DMS153 (cell line): ENCODE results near the gene PTRH1.
A peak's percentile ranks its signal among the peaks of the same experiment; 100 is the strongest.
"Not testable (repeated sequence)": the region's sequence is repeated elsewhere in the genome, so short reads cannot be mapped to it uniquely, and the experiment has no call there.

ENCODE experiments used
- DNase-seq: peaks from one replicate; lab custom pipeline; 2025; lab: John Stamatoyannopoulos, UW

PTRH1 gene, protein sequence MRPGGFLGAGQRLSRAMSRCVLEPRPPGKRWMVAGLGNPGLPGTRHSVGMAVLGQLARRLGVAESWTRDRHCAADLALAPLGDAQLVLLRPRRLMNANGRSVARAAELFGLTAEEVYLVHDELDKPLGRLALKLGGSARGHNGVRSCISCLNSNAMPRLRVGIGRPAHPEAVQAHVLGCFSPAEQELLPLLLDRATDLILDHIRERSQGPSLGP

DNA sequence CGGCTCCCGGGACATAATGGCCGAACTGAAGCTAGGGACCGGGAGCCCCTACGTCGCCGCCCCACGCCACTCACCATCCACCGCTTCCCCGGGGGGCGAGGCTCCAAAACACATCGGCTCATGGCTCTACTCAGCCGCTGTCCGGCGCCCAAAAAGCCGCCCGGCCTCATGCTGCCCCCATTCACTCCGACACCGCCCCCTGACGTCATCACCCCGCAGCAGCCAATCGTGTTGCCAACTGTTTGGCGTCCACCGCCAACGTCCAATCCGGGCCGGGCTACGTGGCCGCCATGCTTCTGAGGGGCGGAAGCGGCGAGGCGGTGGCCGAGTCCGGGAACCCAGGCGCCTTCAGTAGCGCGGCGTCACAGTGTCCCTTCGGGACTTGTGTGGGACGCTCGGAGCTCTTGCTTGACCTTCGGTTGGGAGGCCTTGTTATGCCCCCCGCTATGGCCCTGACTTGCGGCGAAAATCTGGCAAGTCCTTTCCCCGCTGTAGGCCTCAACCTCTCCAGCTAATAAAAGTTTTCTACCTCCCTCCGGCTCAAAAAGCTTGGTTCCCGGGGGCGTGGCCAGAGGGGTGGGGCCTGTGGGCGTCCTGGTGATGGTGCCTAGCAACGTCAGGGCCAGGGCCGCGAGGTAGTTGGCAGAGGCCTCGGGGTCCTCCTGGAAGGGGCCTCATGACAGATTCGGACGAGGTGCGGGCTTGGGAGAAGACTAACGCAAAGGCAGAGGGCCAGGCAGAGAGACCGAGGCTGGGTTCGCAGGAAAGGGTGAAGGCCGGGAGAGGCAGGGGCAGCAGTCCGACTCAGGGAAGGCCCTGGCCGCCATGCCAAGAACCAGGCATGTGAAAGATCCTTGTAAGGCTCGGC lies at the start of gene PTRH1, which contains the start of gene TTC16:
TSS of gene PTRH1 (minus strand) at position 194 of the 868 bp plus-strand sequence. CDS start at position 170, 24 bp downstream.
TSS of gene TTC16 (plus strand) at position 610 of the 868 bp plus-strand sequence. CDS start at position 677, 67 bp downstream.
- DNase-seq: peak; percentile 86

DNA sequence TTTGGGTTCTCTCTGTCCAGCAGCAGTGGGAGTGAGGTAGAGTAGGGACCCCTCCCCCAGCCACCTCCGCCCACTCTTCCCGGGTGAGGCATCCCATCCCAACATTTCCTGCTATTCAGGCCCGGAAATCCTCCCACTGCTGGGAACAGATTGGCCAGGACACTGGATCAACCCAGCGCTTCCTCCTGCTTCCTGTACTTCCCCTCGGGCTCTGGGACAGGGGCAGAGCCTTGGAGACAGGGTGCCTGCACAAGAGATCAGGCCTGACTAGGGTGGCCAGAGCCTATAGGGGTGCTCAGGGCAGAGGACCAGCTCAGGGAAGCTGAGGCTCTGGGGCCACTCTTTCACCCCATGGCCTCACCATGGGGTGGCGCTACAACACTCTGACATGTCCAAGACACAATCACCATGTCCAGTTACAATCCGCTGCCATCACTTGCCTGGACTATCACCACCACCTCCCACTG lies 48.5 kb upstream of the PTRH1 start:
- DNase-seq: no peak

DNA sequence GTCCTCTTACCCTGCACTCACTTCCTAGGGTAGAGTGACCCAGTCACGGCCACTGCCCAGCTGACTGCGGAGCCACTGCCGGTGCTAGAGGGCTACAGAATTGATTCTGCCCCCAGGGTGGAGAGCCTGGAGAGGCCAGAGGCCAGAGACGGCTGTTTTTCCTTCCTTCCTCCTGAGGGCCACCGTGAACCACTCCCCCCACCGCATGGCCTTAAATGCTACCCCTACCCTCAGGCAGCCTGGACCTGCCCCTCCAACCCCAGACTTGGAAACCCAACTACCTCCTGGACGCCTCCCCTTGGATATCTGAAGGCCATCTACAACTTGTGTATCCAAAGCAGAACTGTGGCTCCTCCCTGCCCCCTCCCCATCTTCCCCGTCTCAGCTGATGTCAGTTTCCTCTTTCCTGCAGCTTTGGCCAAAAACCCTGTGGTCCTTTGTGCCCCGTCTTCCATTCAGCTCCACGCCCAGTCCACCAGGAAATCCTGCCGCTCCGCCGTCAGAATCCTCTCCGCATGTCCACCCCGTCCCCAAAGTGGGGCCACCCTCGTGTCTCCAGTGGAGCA lies 46.7 kb upstream of the PTRH1 start:
- no peak for DNase-seq

DNA sequence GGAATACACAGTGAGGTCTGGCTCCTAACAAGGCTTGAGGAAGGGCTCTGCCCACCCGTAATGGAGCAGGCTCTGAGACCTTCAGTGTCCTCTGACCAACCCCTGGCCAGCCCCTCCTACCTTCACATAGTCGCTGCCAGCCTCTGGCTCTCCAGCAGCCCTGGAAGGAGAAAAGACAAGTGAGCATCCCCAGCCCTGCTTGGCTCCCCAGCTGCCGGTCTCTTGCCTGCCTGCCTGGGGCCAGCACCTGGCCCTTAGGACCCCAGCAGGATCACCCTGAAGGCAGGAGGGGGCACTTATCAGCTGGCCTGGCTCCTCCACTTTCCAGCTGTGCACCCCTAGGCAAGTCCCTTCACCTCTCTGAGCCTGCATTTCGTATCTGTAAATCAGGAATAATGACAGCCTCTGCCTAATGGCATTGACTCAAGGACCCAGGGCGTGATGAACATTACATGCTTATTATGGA lies 46.1 kb upstream of the PTRH1 start:
- no peak for DNase-seq

DNA sequence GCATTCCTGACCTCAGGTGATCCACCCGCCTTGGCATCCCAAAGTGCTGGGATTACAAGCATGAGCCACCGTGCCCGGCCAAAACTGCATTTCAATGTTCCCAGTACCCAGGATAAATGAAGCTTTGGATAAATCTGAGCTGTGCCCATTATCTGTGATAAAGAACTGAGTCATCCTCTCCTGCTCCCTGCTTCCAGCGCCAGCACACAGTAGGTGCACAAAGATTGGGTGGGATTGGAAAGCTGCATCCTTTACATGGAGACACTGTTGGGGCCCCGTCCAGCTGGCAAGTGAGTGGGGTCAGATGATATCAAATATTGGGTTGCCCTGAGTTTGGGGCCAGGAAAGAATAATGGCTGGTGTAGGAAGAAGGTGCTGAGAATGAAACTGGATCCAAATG lies 45.6 kb upstream of the PTRH1 start:
- no peak for DNase-seq

DNA sequence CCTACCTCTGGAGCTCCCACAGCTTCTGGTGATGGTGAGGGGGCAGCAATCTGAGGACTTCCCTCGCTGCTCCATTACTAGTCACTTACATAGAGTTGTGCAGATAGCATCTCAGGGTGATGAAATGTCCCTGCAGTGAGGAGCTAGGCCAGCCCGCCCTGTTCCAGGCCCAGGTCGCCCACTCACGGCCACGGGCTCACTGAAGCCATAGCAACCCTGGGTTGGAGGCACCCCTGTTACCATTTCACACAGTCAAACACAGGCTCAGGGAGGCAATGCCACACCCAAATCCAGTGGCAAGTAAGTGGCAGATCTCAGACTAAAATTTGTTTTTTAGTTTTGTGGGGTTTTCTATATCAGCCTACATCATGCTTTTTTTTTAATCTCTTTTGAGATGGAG lies 43.4 kb upstream of the PTRH1 start:
- DNase-seq: no peak

DNA sequence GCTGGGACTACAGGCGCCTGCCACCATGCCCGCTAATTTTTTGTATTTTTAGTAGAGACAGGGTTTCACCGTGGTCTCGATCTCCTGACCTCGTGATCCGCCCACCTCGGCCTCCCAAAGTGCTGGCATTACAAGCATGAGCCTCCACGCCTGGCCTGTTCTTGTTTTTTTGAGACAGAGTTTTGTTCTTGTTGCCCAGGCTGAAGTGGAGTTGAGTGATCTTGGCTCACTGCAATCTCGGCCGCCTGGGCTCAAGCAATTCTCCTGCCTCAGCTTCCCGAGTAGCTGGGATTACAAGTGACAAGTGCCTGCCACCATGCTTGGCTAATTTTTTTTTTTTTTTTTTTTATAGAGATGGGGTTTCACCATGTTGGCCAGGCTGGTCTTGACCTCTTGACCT lies 41.3 kb upstream of the PTRH1 start:
- DNase-seq: not testable (repeated sequence)

DNA sequence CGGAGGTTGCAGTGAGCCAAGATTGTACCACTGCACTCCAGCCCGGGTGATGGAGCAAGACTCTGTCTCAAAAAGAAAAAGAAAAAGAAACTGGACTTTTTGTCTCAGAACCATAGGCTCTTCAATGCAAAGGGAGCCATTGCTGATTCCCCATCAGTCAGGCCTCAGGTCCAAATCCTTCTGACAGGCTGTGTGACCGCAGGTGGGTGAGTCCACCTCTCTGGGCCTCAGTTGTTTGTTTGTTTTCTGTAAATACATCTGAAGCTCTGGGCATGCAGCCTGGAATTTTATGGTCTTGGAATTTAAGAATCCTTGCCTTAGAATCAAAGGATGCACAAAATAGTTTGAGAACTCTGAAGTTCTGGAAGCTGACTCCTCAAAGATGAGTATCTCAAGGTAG lies 40.8 kb upstream of the PTRH1 start:
- DNase-seq: no peak

DNA sequence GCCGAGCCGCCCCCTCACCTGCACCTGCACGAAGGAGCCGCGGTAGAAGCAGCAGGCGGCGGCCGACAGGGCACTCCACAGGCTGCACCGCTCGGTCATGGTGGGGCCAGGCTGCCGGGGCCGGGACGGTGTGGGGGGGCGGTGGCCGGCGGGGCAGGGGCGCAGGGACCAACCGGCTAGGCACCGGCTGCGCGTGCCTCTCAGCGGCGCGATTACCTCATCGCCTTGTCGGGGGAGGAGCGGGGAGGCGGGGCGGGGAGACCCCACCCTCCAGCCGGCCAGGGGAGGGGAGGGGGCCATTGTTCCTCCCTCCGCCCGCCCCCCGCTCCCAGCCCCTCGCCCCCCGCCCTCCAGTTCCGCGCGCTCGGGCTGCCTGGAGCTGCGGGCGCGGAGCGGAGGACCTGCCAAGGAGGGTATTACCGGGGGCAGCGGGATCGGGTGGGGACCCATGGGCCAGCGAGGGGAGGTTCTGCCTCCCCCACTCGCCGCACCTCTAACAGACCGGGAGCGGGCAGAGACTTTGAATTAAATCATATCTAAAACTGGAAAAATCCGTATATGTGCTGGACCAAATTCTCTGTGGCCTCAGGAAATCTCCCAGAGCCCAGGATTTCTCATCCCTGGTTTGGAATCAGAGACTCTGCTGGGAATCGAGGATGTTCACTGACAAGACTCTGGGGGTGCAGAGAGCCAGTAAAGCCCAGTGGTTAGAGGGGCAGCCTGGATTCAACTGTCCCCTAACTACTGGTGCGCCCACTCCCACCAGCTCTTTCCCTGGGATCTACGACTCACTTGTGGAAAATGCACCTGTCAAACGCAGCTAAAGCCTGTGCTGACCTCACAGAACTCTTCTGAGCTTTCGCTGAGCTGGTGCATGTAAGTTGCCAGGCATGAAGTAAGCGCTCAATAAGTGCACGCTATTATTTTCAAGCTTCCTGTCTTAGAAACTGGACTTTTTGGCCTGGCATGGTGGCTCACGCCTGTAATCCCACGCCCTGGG lies 39.9 kb upstream of the PTRH1 start:
- no peak for DNase-seq

DNA sequence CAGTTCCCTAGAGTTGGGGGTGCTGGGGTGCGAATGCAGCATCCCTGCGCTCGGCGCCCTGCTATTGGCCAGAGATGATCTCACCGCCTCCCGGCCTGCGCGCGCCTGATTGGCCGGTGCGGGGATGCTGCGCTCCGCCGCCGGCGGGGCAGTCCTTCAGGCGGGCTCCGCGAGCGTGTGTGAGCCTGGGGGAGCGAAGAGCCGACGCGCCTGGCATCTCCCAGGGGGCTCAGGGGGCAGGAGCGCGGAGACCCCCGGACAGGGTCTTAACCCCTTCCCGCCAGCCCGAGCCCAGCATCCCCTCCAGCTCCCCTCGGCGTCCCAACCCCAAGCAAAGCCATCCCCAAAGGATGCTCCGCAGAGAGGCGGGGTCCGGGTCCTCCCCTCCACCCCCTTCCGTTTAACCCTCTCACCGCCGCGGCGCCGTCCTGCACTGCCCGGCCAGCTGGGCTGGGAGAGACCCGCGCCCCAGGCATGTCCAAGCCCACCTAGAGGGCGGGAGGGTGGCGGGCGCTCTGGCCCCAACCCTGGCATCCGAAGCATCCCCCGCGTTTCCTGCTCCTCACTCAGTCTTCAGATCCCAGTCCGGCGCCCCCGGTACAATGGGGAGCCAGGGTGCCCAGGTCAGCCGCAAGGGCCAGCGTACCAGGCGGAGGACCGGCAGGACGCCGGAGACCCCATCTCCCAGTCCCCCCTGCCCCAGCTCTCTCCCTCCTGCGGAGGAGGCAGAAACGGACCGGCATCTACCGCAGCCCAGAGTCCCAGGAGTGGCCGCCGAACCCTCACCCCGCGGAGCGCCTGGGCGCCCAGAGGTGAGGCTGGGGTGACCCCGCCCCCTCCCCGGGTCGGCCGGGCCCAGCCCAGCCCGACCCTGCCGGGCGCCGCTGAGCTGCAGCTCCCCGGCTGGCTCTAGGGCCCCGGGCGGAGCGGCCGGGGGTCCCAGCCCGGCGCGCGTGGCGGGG lies 38.9 kb upstream of the PTRH1 start:
- DNase-seq: no peak

DNA sequence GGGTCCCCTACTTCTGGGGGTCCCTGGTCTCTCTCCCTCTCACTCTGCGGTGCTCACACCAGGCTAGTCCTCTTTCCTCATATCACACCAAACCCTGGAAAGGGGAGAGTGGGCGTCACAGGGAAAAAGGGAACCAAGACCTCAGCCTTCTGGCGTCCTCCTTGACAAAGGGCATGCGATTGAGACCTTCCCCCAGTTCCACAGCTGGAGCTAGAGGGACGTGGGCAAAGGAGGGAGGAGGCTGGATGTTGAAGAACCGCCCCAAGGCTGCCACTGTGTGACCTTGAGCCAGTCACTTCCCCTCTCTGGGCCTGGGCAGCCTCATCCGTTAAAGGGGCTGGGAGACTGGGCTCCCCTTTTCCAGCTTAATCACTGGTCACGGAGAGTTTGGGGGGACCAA lies 38.2 kb upstream of the PTRH1 start:
- no peak for DNase-seq

DNA sequence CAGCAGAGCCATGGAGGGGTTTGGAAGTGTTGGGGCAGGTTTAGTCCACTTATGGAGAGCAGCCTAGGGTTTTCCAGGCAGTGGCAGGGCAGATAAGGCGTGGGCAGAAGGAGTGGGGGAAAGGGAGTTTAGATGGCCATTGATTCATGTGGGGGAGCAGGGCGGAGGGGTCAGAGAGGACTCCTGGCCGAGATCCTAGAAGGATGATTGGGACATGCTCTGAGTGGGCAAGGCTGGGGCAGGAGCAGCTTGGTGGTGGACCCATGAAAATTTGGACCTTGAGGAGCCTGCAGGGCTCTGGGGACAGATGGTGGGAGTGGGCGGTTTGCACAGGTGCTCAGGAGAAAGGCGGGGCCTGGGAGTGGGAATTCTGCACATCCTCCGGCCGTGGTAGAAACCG lies 37.7 kb upstream of the PTRH1 start:
- no peak for DNase-seq

DNA sequence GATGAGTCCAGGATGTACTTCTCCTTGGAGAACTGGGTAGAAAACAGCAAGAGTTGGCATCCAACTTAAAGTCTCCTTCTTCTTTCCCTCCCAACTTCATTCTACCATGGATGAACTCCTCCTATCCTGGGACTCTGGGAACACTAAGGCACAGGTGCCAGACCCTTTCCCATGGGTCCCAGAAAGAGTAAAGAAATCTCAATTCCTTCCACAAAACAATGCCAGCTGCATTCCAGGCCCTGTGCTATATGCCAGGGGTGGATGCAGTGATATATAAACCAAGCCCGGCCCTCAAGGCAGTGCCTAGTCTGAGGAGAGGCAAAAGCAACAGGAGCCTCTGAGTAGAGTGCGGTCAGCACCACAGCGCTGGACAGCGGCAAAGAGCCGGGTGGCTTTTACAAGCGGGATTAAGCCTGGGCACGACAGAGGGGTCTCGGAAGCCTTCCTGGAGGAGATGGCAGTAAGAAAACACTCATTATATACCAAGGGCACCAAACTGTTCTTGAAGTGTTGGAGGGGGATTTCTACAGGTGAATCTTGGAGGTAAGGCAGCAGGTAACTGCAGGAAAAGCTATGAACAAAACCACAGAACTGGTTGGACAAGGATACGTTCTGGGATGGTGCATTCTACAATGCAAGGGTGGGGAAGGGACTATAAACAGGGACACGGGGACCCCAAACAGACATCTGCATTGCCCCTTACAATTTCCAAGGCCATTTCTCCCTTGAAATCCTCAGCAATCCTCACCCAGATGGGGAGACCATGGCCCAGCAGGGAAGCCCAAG lies 36.0 kb upstream of the PTRH1 start:
- no peak for DNase-seq

DNA sequence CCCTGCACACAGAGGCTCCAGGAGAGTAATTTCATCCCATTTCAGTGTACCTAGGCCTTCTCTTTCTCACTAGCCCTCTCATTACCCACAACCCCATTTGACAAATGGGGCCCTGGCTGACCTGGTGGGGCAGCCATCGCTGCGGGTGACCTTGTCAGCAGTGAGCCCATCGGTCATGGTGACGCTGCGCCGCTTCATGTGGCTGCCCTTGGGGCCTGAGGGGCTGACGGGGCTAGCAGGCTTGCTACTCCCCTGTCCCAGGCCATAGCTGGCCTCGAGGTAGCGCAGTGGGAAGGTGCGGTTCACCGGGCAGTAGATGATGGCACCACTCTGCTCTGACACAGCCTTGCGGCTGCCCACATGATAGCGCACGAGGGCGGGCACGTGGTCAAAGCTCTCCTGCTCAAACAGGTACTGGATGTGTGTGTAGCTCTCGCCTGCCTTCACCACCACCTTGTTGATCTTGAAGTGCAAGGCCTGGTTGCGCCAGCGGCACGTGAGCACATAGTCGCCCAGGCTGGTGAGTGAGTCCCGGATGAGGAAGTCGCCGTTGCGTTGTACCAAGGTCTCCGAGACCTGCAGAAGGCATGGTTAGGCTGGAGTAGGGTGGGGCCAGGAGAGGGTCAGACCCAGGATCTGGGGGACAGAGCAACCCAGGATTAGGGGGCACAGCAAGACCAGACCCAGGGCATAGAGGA lies 33.8 kb upstream of the PTRH1 start:
- DNase-seq: no peak

DNA sequence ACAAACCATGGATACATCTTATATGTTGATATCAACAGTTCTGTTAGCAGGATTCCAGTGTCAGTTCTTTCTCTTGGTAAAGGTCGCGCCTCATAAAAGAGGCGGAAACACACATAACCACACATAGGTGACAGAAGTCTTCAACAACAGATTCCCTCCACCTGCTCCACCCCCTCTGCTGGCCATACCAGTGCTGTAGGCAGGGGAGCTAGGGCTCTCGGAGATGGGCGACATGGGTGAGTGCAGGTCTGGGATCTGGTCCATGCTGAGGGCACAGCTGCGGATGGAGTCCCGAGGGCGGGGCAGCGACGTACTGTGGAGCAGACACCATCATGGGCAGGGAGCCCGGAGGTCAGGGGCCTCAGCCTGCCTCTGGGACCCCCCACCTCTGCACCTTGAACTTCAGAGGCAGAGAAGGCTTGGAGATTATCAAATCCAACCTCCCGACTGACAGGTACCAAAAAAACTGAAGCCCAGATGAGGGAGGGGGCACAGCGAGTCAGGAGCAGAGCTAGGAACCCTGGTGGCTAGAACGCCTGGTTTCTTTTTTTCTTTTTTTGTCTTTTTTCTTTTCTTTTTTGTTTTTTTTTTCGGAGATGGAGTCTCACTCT lies 31.6 kb upstream of the PTRH1 start:
- DNase-seq: no peak

DNA sequence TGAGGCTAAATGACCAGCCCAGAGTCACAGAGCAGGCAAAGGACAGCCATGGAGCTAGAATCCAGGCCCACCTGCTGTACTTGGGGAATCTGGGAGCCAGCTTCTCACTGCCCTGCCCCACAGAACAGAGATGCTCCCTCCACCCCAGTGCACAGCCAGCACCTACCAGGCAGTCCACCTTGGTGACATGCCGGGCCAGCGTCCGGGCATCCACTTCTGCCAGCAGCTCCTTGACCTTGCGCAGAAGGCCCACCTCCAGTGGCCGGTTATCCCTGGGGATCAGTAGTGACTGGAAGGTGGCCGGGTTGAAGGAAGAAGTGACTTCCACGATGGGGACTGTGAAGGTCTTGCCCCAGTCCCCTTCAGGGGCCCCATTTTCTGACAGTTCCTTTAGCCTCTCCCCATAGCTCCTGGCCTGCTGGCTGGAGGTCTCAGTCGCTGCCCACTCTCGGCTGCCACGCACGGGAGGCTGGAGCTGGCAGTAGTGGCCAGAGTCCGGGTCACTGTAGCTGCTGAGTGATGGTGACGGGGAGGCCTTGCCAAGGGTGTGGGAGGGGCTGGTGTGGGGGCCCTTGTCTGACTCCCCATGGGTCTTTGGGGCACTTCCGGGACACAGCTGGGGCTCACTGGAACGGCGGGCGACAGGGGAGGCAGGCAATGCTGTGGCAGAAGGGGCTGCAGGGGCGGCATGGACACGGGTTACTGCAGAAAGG lies 29.1 kb upstream of the PTRH1 start:
- no peak for DNase-seq

DNA sequence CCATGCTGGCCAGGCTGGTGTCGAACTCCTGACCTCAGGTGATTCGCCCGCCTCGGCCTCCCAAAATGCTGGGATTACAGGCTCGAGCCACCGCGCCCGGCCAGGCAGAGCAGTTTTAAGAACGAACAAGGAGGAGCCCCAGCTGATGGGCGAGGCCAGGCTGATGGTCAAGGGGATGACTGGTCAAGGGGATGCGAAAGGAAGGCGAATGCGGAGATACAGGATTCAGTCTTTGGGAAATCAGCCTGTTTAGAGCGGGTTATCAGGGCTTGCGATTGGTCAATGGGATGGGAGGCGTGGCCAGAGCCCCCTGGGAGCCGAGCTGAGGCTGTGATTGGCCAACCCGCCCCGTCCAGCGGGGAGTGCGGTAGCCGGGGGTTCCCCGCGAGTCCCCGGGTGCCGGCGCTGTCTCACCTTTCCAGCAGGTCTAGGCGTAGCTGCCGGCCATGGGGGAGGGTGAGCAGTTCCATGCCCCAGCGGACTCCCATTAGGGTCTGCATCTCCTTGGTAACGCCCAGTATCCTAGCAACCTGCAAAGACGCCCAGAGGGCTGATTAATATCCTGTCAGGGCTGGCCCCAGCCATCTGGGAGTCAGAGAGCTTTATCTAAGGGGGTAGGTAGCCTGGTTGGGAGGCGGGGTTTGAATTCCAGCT lies 27.1 kb upstream of the PTRH1 start:
- peak; percentile 61 for DNase-seq
